Progenitor cell of endocrine pancreas (in vitro differentiated cells): ENCODE results near the gene SCCPDH. TPM values are rescaled to one million over a fixed set of nuclear protein-coding genes. Genes with fewer than 3 reads are reported as not detected.

Experiments used
- DNase-seq: peaks from one replicate; pipeline ENCODE4 v3.0.0; 2021; ENCODE audit warnings: low spot score; ENCODE audit not compliant: unreplicated experiment
- H3K27ac Mint-ChIP-seq: 2 replicates; pipeline ENCODE4 v1.8.0; 2021; ENCODE audit warnings: mild to moderate bottlenecking, moderate library complexity, mixed read lengths
- H3K27me3 Mint-ChIP-seq: 2 replicates; pipeline ENCODE4 v1.8.0; 2021; ENCODE audit warnings: mixed read lengths
- H3K36me3 Mint-ChIP-seq: 2 replicates; pipeline ENCODE4 v1.8.0; 2022; ENCODE audit warnings: mixed read lengths; ENCODE audit not compliant: insufficient read depth
- H3K4me1 Mint-ChIP-seq: 2 replicates; pipeline ENCODE4 v1.8.0; 2021; ENCODE audit warnings: low read depth, mixed read lengths
- H3K4me3 Mint-ChIP-seq: 2 replicates; pipeline ENCODE4 v1.8.0; 2021; ENCODE audit warnings: low read depth, mild to moderate bottlenecking, moderate library complexity, mixed read lengths
- H3K9me3 Mint-ChIP-seq: 2 replicates; pipeline ENCODE4 v1.8.0; 2021; ENCODE audit warnings: low read depth, mixed read lengths
- total RNA-seq: library from RNA; stranded (reverse); gene quantifications from 2 replicates; pipeline ENCODE4 v1.2.1, GENCODE V29; 2021
- TF ChIP-seq, protein P1 (sequence below): fragments of 200-600 bp; sonication (generic); IDR thresholded peaks from one replicate; pipeline ENCODE4 v1.5.0; 2021; ENCODE audit warnings: antibody characterized with exemption, mild to moderate bottlenecking; ENCODE audit not compliant: unreplicated experiment

Gene SCCPDH
- total RNA-seq, 1 donor from 2014 or later, result 43.3 TPM

DNA sequence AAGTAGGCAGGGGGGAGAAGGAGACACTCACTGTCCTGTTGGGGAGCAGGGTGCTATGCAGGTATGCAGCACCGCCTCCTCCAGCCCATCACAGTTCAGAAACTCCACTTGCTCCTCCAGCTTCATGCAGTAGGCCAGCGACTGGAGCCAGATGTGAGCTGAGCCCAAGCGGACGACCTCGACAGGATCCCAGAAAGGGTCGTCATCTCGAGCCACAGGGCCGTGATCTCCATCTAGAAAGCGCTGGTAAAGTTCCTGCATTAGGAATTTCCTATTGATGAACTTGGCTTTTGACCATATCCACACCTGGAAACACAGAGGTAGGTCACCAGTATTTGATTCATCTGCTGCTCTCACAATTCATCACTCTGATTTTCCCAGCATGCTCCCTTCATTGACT is 56.1 kb downstream of the SCCPDH start:
- TF ChIP-seq, protein P1, sequence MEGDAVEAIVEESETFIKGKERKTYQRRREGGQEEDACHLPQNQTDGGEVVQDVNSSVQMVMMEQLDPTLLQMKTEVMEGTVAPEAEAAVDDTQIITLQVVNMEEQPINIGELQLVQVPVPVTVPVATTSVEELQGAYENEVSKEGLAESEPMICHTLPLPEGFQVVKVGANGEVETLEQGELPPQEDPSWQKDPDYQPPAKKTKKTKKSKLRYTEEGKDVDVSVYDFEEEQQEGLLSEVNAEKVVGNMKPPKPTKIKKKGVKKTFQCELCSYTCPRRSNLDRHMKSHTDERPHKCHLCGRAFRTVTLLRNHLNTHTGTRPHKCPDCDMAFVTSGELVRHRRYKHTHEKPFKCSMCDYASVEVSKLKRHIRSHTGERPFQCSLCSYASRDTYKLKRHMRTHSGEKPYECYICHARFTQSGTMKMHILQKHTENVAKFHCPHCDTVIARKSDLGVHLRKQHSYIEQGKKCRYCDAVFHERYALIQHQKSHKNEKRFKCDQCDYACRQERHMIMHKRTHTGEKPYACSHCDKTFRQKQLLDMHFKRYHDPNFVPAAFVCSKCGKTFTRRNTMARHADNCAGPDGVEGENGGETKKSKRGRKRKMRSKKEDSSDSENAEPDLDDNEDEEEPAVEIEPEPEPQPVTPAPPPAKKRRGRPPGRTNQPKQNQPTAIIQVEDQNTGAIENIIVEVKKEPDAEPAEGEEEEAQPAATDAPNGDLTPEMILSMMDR, result no peak
- H3K4me3 Mint-ChIP-seq, result no peak overlapping the region
- H3K9me3 Mint-ChIP-seq, result no peaks in the 10 kb centered on the region
- no peaks in the 10 kb centered on the region for H3K4me1 Mint-ChIP-seq
- H3K27me3 Mint-ChIP-seq, result no peaks in the 10 kb centered on the region
- peaks cover 26% of the 10 kb centered on the region for H3K36me3 Mint-ChIP-seq
- DNase-seq, result no peak
- H3K27ac Mint-ChIP-seq, result no peak overlapping the region

DNA sequence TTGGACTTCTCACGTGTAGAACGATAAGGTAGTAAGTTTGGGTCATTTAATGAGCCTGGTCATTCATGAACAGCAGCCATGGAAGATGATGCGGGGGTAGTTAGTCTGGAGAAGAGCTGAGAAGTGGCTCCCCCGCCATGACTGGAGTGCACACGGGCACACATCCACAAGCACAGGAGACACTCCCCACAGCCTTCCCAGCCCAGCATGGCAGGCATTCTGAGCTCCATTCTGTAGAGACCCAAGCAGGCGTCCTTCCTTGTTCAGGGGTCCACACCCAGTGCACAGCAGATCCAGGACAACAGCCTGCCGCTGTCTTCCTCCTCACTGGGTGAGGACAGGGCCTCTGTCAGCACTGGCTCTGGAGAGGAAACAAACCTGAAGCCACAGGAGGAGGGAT is 57.0 kb downstream of the SCCPDH start:
- Mint-ChIP-seq H3K27ac (no peak overlapping the region), H3K27me3 (no peaks in the 10 kb centered on the region), H3K4me1 (no peaks in the 10 kb centered on the region), H3K9me3 (no peaks in the 10 kb centered on the region), H3K36me3 (peaks cover 24% of the 10 kb centered on the region), H3K4me3 (no peak overlapping the region)
- DNase-seq, result no peak
- TF ChIP-seq, protein P1, result no peak

DNA sequence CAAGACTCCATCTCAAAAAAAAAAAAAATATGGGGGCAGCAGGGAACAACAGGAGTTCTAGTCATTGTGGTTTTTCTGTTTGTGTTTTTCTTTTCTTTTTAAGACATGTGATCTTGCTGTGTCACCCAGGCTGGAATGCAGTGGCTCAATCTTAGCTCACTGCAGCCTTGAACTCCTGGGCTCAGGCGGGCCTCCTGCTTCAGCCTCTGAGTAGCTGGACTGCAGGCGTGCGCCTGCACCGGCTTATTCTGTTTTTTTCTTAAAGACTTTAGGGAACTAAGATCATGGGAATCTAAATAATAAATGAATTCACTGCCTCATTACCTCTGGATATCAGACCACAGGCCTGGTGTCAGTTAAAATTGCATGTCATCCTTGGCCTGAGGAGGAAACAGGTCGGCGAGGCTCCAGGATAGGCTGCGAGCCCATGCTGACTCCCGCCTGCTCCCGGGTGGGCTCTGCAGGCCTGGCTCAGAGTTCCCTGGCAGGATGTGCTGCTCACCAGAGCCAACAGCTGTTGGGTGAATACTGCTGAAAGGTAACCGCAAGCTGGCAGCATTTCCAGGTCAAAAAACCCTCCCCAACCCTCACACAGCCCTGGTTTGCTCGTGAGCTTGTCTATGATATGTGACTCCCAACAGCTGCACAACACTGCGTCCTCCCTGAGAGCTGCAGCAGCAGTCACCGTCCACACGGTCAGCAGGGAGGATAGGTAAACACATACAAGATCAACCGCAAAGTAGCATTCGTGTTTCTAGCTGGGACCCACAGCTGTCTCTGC is 58.1 kb downstream of the SCCPDH start:
- Mint-ChIP-seq H3K4me3 (no peak overlapping the region), H3K4me1 (no peaks in the 10 kb centered on the region), H3K9me3 (no peaks in the 10 kb centered on the region), H3K27ac (no peak overlapping the region), H3K36me3 (peaks cover 22% of the 10 kb centered on the region), H3K27me3 (no peaks in the 10 kb centered on the region)
- TF ChIP-seq, protein P1, result no peak
- DNase-seq, result no peak

DNA sequence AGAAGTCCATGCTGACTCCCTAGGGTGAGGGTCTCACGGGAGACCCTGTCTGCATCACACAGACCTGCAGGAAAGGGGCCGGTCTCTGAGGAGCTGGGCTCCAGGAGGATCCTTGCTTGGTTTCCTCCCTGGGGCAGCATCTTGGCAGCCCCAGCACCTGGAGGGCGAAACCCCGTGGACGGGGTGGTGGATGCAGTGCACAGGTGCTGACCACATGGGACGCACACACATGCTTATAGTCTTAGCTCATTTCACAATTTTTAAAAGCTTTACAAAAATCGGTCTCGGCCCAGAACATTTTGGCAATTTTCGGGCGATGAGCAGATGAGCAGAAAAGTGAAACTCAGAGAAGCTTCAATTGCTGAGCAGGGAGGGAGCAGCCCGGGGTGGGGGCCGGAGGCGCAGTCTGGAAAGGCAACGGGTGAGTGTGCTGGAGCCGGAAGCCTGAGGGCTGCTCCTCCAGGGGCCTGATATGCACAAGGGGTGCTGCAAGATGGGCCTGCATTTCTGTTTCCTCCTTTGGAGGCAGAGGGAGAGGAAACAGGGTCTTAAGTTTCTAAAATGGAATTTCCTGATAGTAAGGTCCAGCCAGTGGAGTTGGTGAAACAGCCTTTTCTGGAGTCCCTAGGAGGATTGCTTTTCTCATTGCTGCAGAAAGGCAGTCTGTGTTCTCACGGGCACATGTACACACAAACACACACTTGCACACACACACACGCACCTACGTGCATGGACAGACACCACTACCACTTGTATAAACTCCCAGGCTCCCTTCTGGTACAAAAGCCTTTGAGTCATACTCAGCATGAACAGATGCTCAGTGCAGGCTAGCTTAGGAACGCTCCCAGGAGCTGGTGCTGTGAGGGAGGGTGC is 60.6 kb downstream of the SCCPDH start:
- no peak for DNase-seq
- peaks cover 14% of the 10 kb centered on the region for H3K36me3 Mint-ChIP-seq
- H3K27ac Mint-ChIP-seq, result peak overlapping the region; percentile 29
- H3K4me3 Mint-ChIP-seq, result no peak overlapping the region
- H3K27me3 Mint-ChIP-seq, result peaks cover 3% of the 10 kb centered on the region
- TF ChIP-seq, protein P1, result no peak
- H3K9me3 Mint-ChIP-seq, result no peaks in the 10 kb centered on the region
- H3K4me1 Mint-ChIP-seq, result peaks cover 2% of the 10 kb centered on the region

DNA sequence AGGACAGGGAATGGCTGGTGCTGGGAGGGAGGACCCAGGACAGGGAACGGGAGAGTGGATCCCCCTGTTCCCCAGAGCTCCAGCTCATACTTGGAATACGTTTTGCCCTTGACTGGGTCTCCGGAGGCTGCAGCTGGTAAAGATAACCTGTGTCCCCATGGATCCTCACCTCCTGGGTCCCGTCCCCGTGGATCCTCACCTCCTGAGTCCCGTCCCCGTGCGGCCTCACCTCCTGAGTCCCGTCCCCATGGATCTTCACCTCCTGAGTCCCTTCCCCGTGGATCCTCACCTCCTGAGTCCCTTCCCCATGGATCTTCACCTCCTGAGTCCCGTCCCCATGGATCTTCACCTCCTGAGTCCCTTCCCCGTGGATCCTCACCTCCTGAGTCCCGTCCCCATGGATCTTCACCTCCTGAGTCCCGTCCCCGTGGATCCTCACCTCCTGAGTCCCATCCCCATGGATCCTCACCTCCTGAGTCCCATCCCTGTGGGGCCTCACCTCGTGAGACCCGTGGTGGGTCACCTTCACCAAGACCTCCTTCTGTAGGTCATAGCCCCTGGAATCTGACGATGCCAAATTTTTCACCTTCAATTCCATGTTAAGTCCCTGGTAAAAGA is 61.4 kb downstream of the SCCPDH start:
- peaks cover 3% of the 10 kb centered on the region for H3K27me3 Mint-ChIP-seq
- H3K4me1 Mint-ChIP-seq, result peaks cover 2% of the 10 kb centered on the region
- DNase-seq, result no peak
- TF ChIP-seq, protein P1, result no peak
- no peaks in the 10 kb centered on the region for H3K9me3 Mint-ChIP-seq
- peaks cover 10% of the 10 kb centered on the region for H3K36me3 Mint-ChIP-seq
- H3K27ac Mint-ChIP-seq, result peak overlapping the region; percentile 49
- H3K4me3 Mint-ChIP-seq, result no peak overlapping the region
